Neural progenitor cell (in vitro differentiated cells): Measurements from ENCODE around the gene CTDP1.

ENCODE experiments used
- EZH2 ChIP-seq: fragments of 200-600 bp; sonication (generic); IDR thresholded peaks from 2 replicates; pipeline ENCODE4 v1.6.1; 2017; ENCODE audit warnings: antibody characterized with exemption, mild to moderate bottlenecking, moderate library complexity
- TF ChIP-seq, protein P1 (sequence below): fragments of 200-600 bp; sonication (generic); IDR thresholded peaks from 2 replicates; pipeline ENCODE4 v1.5.1; 2017; ENCODE audit warnings: antibody characterized with exemption, mild to moderate bottlenecking

DNA sequence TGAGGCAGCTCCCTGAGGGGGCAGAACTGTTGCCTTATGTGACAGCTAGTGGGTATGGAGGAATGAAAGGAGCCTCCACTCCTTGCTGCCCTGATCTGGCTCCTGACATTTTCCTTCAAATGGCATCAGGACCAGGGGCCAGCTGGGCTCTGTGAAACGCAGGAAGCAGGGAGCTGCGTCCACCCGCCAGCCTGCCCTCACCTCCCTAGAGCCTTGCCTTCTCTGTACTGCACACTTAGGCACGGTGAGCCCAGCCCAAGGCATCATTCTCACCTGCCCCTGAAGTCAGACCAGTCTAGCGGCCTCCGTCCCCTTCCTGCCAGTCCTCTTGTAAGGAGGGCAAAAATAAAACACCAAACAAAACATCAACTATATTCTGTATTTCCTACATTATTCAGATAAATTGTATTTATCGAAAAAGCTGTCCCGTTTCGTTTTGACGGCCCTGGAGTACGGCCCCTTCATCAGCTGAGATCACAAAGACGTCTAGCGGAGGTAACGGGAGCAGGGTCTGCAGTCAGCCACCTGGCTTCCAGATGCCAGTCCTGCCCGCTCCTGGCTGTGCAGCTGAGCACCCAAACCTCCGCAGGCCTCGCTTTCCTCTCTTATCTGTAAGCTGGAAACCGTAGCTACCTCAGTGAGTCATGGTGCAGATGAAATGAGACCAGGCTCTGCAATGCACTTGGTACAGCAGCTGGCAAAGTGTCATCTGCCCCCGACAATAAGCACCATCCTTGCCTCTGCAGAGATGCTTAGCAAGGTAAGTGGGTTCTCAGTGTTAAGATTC, 6.9 kb upstream of the CTDP1 start:
- TF ChIP-seq, protein P1, sequence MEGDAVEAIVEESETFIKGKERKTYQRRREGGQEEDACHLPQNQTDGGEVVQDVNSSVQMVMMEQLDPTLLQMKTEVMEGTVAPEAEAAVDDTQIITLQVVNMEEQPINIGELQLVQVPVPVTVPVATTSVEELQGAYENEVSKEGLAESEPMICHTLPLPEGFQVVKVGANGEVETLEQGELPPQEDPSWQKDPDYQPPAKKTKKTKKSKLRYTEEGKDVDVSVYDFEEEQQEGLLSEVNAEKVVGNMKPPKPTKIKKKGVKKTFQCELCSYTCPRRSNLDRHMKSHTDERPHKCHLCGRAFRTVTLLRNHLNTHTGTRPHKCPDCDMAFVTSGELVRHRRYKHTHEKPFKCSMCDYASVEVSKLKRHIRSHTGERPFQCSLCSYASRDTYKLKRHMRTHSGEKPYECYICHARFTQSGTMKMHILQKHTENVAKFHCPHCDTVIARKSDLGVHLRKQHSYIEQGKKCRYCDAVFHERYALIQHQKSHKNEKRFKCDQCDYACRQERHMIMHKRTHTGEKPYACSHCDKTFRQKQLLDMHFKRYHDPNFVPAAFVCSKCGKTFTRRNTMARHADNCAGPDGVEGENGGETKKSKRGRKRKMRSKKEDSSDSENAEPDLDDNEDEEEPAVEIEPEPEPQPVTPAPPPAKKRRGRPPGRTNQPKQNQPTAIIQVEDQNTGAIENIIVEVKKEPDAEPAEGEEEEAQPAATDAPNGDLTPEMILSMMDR, result no peak
- TF ChIP-seq EZH2, result no peak
